K562 (cell line): ENCODE results near the gene TRIM71. TPM values are rescaled to one million over a fixed set of nuclear protein-coding genes. Genes with fewer than 3 reads are reported as not detected.

ENCODE experiments used
- ATAC-seq: fragments of 200-7000 bp; cut with Tn5 transposase; 3 replicates; pipeline ENCODE4 v1.9.1; 2020; ENCODE audit warnings: moderate library complexity
- BruUV-seq: library from RNA; stranded (reverse); fragments of 400-500 nt; replicated peaks from 2 replicates; lab custom pipeline; 2021; lab: Mats Ljungman, UMichigan
- CTCF ChIA-PET: fragments of 300-600 bp; formaldehyde crosslinking; extraction: SDS; loops from one replicate; lab custom pipeline; 2021; ENCODE audit warnings: low intra/inter-chr PET ratio; lab: Yijun Ruan, JAX
- POLR2A ChIA-PET: fragments of 300-600, 350-650 bp; sonication (Branson Sonifier 250); formaldehyde crosslinking; extraction: SDS; loops from one replicate; lab custom pipeline; 2021; ENCODE audit warnings: antibody characterized with exemption, inconsistent platforms; lab: Yijun Ruan, JAX
- DNase-seq, 4 experiments: peaks; one replicate each; pipeline versions ENCODE4 v3.0.0 to v3.0.0-alpha.2; 2011 to 2018; ENCODE audit warnings: low spot score in 3 of 4, mixed read lengths in 3 of 4; ENCODE audit errors: extremely low read depth in 1 of 4
- FAIRE-seq: peaks from 2 replicates; lab custom pipeline; 2011; peaks lifted over from hg19 to GRCh38; lab: Jason Lieb, UNC
- H2AFZ ChIP-seq: 2 replicates; pipeline ENCODE4 v1.6.0; 2011; ENCODE audit warnings: low read depth, low read length, control low read depth, inconsistent platforms
- H3K27ac ChIP-seq: fragments of 200-600 bp; 3 replicates; pipeline ENCODE4 v1.8.0; 2011; ENCODE audit warnings: low read depth, mild to moderate bottlenecking, control low read depth, inconsistent platforms, low read length, moderate library complexity, mixed read lengths; ENCODE audit errors: extremely low read depth
- H3K27me3 ChIP-seq, 2 experiments: fragments of 300-600 bp in 1 of 2; 2 replicates in 1 of 2; 3 replicates in 1 of 2; pipeline versions ENCODE4 v1.6.0 to v1.8.0; 2011; ENCODE audit warnings: inconsistent platforms in 2 of 2, low read length in 2 of 2, mild to moderate bottlenecking in 1 of 2, mixed read lengths in 1 of 2, moderate library complexity in 1 of 2; ENCODE audit not compliant: control insufficient read depth in 2 of 2, insufficient read depth in 2 of 2
- H3K36me3 ChIP-seq: fragments of 300-600 bp; 3 replicates; pipeline ENCODE4 v1.8.0; 2011; ENCODE audit warnings: mild to moderate bottlenecking, low read length, inconsistent platforms; ENCODE audit not compliant: control insufficient read depth, insufficient read depth
- H3K4me1 ChIP-seq, 2 experiments: fragments of 200-600 bp in 1 of 2; replicated peaks in 1 of 2; 2 replicates in 1 of 2; 3 replicates in 1 of 2; pipeline versions ENCODE4 v1.5.1 to v1.8.0; 2011; ENCODE audit warnings: inconsistent platforms in 2 of 2, low read length in 2 of 2, mild to moderate bottlenecking in 1 of 2, mixed read lengths in 1 of 2, moderate library complexity in 1 of 2; ENCODE audit not compliant: control insufficient read depth in 2 of 2, insufficient read depth in 2 of 2
- H3K4me2 ChIP-seq: 2 replicates; pipeline ENCODE4 v1.6.1; 2011; ENCODE audit warnings: low read length, control low read depth, inconsistent platforms, mixed read lengths; ENCODE audit not compliant: insufficient read depth
- H3K4me3 ChIP-seq: fragments of 200-600 bp; sonication (generic), shearing (Covaris generic); 2 replicates; pipeline ENCODE4 v1.5.1; 2016; ENCODE audit warnings: control low read depth, inconsistent platforms
- H3K79me2 ChIP-seq: fragments of 200-600 bp; 3 replicates; pipeline ENCODE4 v1.8.0; 2011; ENCODE audit warnings: low read length, inconsistent platforms; ENCODE audit not compliant: control insufficient read depth, insufficient read depth
- H3K9ac ChIP-seq, 2 experiments: 2 replicates each; pipeline versions ENCODE4 v1.6.0 to v1.6.1; 2011; ENCODE audit warnings: low read depth in 2 of 2, low read length in 2 of 2, control low read depth in 1 of 2, inconsistent platforms in 1 of 2, mild to moderate bottlenecking in 1 of 2, mixed read lengths in 1 of 2; ENCODE audit not compliant: insufficient read depth in 1 of 2
- H3K9me1 ChIP-seq: one replicate; pipeline ENCODE4 v1.6.0; 2011; ENCODE audit warnings: inconsistent platforms, mild to moderate bottlenecking, low read length, moderate library complexity; ENCODE audit not compliant: control insufficient read depth, insufficient read depth
- H3K9me3 ChIP-seq: replicated peaks from 2 replicates; pipeline ENCODE4 v1.5.1; 2011; ENCODE audit warnings: low read depth, low read length, inconsistent platforms; ENCODE audit not compliant: control insufficient read depth, insufficient read depth
- H4K20me1 ChIP-seq: replicated peaks from 2 replicates; pipeline ENCODE4 v1.6.1; 2011; ENCODE audit warnings: low read length, inconsistent platforms, mixed read lengths; ENCODE audit not compliant: control insufficient read depth, insufficient read depth
- CHD4 ChIP-seq: fragments of 200-600 bp; sonication (generic); IDR thresholded peaks from 3 replicates; pipeline ENCODE4 v1.6.1; 2012; ENCODE audit warnings: low read depth, mild to moderate bottlenecking, mixed read lengths, low read length, inconsistent platforms; ENCODE audit not compliant: insufficient read depth, insufficient replicate concordance, poor library complexity, severe bottlenecking
- HMGXB4 ChIP-seq: sonication (generic); formaldehyde crosslinking; IDR thresholded peaks from 2 replicates; pipeline ENCODE4 v1.8.1; 2023; ENCODE audit warnings: mild to moderate bottlenecking, missing genetic modification reagents
- IRF1 ChIP-seq: sonication (generic); formaldehyde crosslinking; IDR thresholded peaks from 2 replicates; pipeline ENCODE4 v1.8.0; 2022; ENCODE audit warnings: missing genetic modification reagents, mild to moderate bottlenecking, borderline replicate concordance
- JUN ChIP-seq, 2 experiments: sonication (generic) in 1 of 2; formaldehyde crosslinking in 1 of 2; IDR thresholded peaks; 2 replicates each; pipeline versions ENCODE4 v1.6.1 to v1.8.0; 2012 to 2022; ENCODE audit warnings: borderline replicate concordance in 2 of 2, mild to moderate bottlenecking in 2 of 2, improper control_type of control experiment in 1 of 2, low read depth in 1 of 2, low read length in 1 of 2, missing genetic modification reagents in 1 of 2
- SMARCA4 ChIP-seq: fragments of 450-650 bp; IDR thresholded peaks from 2 replicates; pipeline ENCODE4 v1.6.1; 2016
- ZNF263 ChIP-seq: sonication (generic); formaldehyde crosslinking; IDR thresholded peaks from 2 replicates; pipeline ENCODE4 v1.8.0; 2022; ENCODE audit warnings: mild to moderate bottlenecking, missing genetic modification reagents, borderline replicate concordance
- ZNF764 ChIP-seq: fragments of 250-450 bp; sonication (Bioruptor Pico); IDR thresholded peaks from 2 replicates; pipeline ENCODE4 v1.4.0; 2020; ENCODE audit warnings: low read depth, mild to moderate bottlenecking, moderate library complexity
- ZNF780A ChIP-seq: fragments of 250-450 bp; sonication (Bioruptor Pico); IDR thresholded peaks from 2 replicates; pipeline ENCODE4 v1.5.0; 2021; ENCODE audit warnings: mild to moderate bottlenecking
- WGBS: fragments of 100-300 bp; shearing (Covaris generic); methylation state at CpG from one replicate; pipeline ENCODE4 v1.1.6; 2016; ENCODE audit warnings: low coverage, mixed read lengths; ENCODE audit not compliant: insufficient coverage; ENCODE audit errors: missing lambda C conversion rate; 5-methylcytosine and 5-hydroxymethylcytosine counted together
- in situ Hi-C: fragments of 300-500 bp; cut with MboI; formaldehyde crosslinking; loops from 4 replicates; pipeline ENCODE4 v1.15.0; 2018; ENCODE audit warnings: inconsistent platforms, mixed read lengths
- intact Hi-C: fragments of 100-400 bp; cut with micrococcal nuclease; formaldehyde crosslinking; loops from 2 replicates; pipeline ENCODE4 v1.14.2; 2022
- polyA plus RNA-seq, 8 experiments: library from polyadenylated mRNA; depleted of rRNA in 4 of 8; stranded (reverse) in 5 of 8; unstranded in 3 of 8; fragments of >200 nt; fragmentation: Nextera tagmentation in 2 of 8; fragmentation: Illumina TruSeq in 1 of 8; extraction: Ambion mirVana in 2 of 8; extraction: Trizol in 1 of 8; gene quantifications; 2 replicates each; pipeline versions ENCODE4 v1.2.1 to v1.2.3, GENCODE V29; 2011 to 2014; ENCODE audit warnings: inconsistent platforms in 1 of 8, missing spikeins in 1 of 8
- total RNA-seq, 7 experiments: library from RNA; depleted of rRNA in 6 of 7; stranded (reverse); fragments of >200 nt in 6 of 7; fragmentation: Illumina TruSeq in 2 of 7; extraction: Trizol in 2 of 7; gene quantifications; 2 replicates each; pipeline versions ENCODE4 v1.2.1 to v1.2.3, GENCODE V29; 2011 to 2021; ENCODE audit warnings: low replicate concordance in 1 of 7
- TF ChIP-seq, protein P1 (sequence below): fragments of 450-650 bp; IDR thresholded peaks from 2 replicates; pipeline ENCODE4 v1.6.1; 2016

Gene TRIM71
- total and polyA plus RNA-seq, 9 of the 15 experiments (the other 6 are each of a cell fraction or from before 2014, with no cell fraction given) = 0.04 to 0.11 TPM; not detected in 7

DNA sequence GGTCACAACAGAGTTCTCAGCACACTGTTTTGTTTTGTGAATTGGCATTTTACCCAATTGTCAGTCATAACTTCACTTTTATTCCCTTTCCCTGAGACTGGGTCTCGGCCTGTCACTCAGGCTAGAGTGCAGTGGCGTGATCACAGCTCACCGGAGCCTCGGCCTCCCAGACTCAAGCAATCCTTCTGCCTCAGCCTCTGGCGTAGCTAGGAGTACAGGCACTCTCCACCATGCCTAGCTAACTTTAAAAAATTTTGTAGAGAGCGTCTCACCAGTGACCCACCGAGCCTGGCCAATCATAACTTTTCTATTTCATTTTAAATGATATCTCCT is 26.5 kb downstream of the TRIM71 start:
- ChIA-PET CTCF (no interaction called here), POLR2A (interaction anchor here (0.6 to 1.1 kb wide), 2 partner anchors 13 to 82 kb away, joined by 4 read pairs; no protein-coding TSS in a partner anchor)
- Histone ChIP-seq H3K9me3 (no peaks in the 10 kb centered on the region), H4K20me1 (0 out of 2 replicates have a peak, but pooled peaks cover 3% of the 10 kb centered on the region), H3K4me1 (peaks cover 3 to 10% of the 10 kb centered on the region in 2 experiments; a peak in 3 of 5 replicates), H3K27me3 (peaks cover 39 to 59% of the 10 kb centered on the region in 2 experiments), H3K27ac (no peak overlapping the region), H3K9me1 (no peaks in the 10 kb centered on the region), H2AFZ (no peak overlapping the region), H3K36me3 (no peaks in the 10 kb centered on the region), H3K9ac (no peak overlapping the region), H3K79me2 (no peaks in the 10 kb centered on the region), H3K4me3 (no peak overlapping the region), H3K4me2 (no peak overlapping the region)
- DNase-seq (no peak), ATAC-seq (no peak), FAIRE-seq (no peak)
- 11% methylated on average over 7 of the region's 7 CpGs for WGBS
- in situ Hi-C loops = no loop called here
- TF ChIP-seq, protein P1, sequence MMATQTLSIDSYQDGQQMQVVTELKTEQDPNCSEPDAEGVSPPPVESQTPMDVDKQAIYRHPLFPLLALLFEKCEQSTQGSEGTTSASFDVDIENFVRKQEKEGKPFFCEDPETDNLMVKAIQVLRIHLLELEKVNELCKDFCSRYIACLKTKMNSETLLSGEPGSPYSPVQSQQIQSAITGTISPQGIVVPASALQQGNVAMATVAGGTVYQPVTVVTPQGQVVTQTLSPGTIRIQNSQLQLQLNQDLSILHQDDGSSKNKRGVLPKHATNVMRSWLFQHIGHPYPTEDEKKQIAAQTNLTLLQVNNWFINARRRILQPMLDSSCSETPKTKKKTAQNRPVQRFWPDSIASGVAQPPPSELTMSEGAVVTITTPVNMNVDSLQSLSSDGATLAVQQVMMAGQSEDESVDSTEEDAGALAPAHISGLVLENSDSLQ = peak; percentile 60
- no peak for TF ChIP-seq ZNF263 (CRISPR knock-in tag)
- intact Hi-C loops = no loop called here
- BruUV-seq = no TSS peak

GRCh38 chr3:32844914-32845313 is 27.1 kb downstream of the TRIM71 start:
- Histone ChIP-seq H3K36me3 (no peaks in the 10 kb centered on the region), H3K4me3 (no peak overlapping the region), H3K27me3 (peaks cover 36 to 53% of the 10 kb centered on the region in 2 experiments), H3K79me2 (no peaks in the 10 kb centered on the region), H3K27ac (no peak overlapping the region), H3K4me2 (no peak overlapping the region), H3K4me1 (peaks cover 3 to 10% of the 10 kb centered on the region in 2 experiments; a peak in 3 of 5 replicates), H3K9me3 (no peaks in the 10 kb centered on the region), H2AFZ (no peak overlapping the region), H3K9ac (no peak overlapping the region), H4K20me1 (0 out of 2 replicates have a peak, but pooled peaks cover 3% of the 10 kb centered on the region), H3K9me1 (no peaks in the 10 kb centered on the region)
- DNase-seq (no peak), ATAC-seq (no peak), FAIRE-seq (no peak)
- WGBS = 12% methylated on average over 1 of the region's 1 CpG
- ChIA-PET CTCF (no interaction called here), POLR2A (interaction anchor here (0.5 to 1.1 kb wide), 4 partner anchors 12 to 82 kb away, joined by 3 to 4 read pairs (median 4); no protein-coding TSS in a partner anchor)
- in situ Hi-C loops (no loop called here), intact Hi-C loops (no loop called here)
- no TSS peak for BruUV-seq
- TF ChIP-seq HMGXB4 (no peak), SMARCA4 (no peak), IRF1 (CRISPR knock-in tag) (no peak), CHD4 (no peak), ZNF780A (CRISPR knock-in tag) (no peak), ZNF764 (CRISPR knock-in tag) (no peak), JUN (IDR thresholded peaks at IDR 0.05; ENCODE audit: borderline replicate concordance, low read depth, low read length) (no peak), JUN (CRISPR knock-in tag; IDR thresholded peaks at IDR 0.05; ENCODE audit: borderline replicate concordance) (no peak)
